ENCODE data around the gene CACNA1S.

DNA sequence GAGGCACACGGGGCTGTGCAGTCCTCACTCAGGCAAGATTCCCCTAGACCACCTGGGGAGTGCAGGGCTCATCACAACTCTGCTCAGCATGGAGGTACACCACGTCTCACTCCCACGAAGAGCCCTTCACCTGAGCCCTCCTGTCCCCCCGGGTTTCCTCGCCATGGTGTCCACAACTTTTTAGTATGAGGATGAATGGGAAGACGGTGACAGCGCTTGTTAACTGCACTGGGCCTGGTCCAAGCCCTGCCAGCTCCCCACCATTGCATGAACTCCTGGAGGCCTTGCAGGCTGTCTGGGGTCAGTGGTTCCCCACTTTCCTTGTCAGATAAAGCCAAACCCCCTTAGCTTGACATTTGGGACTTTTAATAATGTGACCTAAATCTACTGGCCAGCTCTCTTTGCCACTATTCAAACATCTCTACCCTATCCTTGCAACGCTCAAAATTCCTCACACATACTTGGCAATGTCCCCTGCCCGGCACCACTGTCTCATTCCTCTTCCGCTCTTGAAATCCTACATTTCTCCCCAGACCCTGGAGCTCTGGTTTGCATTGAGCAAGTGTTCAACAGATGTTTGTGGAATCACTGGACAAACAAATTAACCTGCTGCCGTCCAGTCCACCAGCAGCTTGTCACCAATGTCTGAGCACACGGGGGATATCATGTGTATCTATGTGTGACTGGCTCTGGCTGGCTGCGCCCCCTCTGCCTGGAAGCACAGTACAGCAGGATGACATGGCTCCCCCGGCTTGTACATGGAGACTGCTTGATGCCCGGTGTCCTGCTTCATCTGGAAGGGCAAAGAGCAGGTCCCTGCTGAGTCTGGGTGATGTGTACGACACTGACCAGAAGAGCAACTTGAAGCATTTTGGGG, 30.9 kb upstream of the CACNA1S start:
- TF ChIP-seq, protein P1, sequence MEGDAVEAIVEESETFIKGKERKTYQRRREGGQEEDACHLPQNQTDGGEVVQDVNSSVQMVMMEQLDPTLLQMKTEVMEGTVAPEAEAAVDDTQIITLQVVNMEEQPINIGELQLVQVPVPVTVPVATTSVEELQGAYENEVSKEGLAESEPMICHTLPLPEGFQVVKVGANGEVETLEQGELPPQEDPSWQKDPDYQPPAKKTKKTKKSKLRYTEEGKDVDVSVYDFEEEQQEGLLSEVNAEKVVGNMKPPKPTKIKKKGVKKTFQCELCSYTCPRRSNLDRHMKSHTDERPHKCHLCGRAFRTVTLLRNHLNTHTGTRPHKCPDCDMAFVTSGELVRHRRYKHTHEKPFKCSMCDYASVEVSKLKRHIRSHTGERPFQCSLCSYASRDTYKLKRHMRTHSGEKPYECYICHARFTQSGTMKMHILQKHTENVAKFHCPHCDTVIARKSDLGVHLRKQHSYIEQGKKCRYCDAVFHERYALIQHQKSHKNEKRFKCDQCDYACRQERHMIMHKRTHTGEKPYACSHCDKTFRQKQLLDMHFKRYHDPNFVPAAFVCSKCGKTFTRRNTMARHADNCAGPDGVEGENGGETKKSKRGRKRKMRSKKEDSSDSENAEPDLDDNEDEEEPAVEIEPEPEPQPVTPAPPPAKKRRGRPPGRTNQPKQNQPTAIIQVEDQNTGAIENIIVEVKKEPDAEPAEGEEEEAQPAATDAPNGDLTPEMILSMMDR (conservative IDR thresholded peaks at IDR 0.05 in 1 of 2, IDR thresholded peaks at IDR 0.05 in 1 of 2; ENCODE audit: extremely low read depth in 1 of 2, insufficient read depth in 1 of 2, low read depth in 1 of 2, low read length in 2 of 2): no peak
- no peak for TF ChIP-seq EZH2 (IDR thresholded peaks at IDR 0.05; ENCODE audit: borderline replicate concordance, low read length)
